Retinal pigment epithelial cell (primary cell): ENCODE results near the gene PITRM1.
"Not testable (repeated sequence)": the region's sequence is repeated elsewhere in the genome, so short reads cannot be mapped to it uniquely, and the experiment has no call there.

Experiments
- DNase-seq: peaks from one replicate; pipeline ENCODE4 v3.0.0-alpha.2; 2010; ENCODE audit warnings: low read depth
- H3K4me3 ChIP-seq: 2 replicates; pipeline ENCODE4 v1.5.1; 2011; ENCODE audit warnings: mild to moderate bottlenecking, low read length, control low read depth, moderate library complexity
- TF ChIP-seq, protein P1 (sequence below): conservative IDR thresholded peaks from 2 replicates; pipeline ENCODE4 v1.5.1; 2011; ENCODE audit warnings: low read depth, low read length, control low read depth, inconsistent platforms

The PITRM1 gene

DNA sequence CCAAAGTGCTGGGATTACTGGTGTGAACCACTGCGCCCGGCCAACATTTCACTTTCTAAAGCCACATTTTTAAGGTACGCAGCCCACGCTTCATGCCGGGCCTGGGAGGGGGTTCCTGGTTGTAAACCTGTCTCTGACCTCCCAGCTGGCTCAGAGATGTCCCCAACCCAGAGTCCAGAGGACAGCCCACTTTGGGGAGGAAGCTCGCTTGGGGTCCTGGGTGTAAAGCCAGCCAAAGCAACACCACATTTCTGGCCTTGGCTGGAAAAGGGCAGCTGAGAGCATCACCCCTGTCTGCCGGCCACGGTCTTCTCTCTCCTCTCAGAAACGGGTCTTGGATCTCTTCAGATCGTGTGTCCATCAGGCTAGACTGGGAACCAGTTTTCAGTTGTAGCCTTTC, 23.9 kb upstream of the PITRM1 start:
- no peak for DNase-seq
- H3K4me3 ChIP-seq = no peak overlapping the region
- TF ChIP-seq, protein P1, sequence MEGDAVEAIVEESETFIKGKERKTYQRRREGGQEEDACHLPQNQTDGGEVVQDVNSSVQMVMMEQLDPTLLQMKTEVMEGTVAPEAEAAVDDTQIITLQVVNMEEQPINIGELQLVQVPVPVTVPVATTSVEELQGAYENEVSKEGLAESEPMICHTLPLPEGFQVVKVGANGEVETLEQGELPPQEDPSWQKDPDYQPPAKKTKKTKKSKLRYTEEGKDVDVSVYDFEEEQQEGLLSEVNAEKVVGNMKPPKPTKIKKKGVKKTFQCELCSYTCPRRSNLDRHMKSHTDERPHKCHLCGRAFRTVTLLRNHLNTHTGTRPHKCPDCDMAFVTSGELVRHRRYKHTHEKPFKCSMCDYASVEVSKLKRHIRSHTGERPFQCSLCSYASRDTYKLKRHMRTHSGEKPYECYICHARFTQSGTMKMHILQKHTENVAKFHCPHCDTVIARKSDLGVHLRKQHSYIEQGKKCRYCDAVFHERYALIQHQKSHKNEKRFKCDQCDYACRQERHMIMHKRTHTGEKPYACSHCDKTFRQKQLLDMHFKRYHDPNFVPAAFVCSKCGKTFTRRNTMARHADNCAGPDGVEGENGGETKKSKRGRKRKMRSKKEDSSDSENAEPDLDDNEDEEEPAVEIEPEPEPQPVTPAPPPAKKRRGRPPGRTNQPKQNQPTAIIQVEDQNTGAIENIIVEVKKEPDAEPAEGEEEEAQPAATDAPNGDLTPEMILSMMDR = no peak

DNA sequence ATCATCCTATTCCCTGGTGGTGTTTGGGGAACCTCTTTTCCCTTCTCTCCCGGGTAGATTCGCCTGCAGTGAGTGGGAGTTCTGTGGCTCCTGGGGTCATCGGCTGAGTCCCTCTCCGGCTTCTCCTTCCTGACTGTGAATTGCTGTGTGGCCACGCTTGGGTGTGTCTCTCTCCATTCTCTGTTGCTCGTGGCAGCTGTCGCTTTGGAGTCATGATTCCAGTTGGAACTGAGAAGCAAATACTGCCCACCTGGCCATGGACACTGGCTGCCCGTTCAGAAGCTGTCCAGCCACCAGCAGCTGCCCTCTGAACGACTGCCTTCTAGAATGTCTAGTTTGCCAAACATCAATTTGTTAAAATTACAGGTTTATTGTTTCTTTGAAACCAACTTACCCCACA, 23.1 kb upstream of the PITRM1 start:
- no peak overlapping the region for H3K4me3 ChIP-seq
- no peak for DNase-seq

DNA sequence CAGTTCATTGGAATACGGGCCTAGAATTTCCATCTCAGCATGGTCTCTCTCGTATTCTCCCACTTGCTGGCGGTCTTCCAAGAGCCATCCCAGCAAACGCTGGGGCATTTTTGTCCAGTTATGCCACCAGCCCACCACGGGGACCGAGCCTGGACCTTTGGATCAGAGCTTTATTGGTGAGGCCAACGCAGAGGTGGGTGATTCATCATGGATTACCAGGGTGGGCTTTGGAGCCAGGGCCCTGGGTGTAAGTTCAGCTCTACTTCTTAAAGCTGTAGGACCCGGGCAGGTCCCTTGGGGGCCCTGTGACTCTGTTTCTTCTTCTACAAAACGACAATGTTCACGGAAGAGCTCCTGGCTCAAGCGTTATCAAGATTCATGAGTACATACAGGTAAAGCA, 22.7 kb upstream of the PITRM1 start:
- DNase-seq = no peak
- TF ChIP-seq, protein P1 = no peak
- no peak overlapping the region for H3K4me3 ChIP-seq

More for the DNA sequence above, 23.1 kb upstream of the PITRM1 start:
- TF ChIP-seq, protein P1 = no peak

DNA sequence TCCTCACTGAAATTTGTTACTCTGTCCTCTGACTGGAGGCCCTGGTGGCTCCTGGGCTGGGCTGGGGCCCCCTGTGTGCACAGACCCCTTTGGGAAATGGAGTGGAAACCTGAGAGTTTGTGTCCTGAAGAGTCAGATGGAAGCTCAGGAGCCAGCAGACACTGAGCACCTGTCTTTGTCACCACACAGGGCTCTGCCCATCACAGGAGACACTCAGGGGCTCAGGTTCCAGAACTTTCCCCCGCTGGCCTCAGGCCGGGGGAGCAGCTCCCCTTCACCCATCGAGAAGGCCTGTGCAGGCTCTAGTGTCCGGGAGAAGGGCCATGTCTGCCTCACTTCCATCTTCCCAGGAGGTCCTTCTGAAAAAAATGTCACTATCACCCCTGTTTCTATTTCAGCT, 22.3 kb upstream of the PITRM1 start:
- no peak overlapping the region for H3K4me3 ChIP-seq
- TF ChIP-seq, protein P1 = no peak
- DNase-seq = no peak

DNA sequence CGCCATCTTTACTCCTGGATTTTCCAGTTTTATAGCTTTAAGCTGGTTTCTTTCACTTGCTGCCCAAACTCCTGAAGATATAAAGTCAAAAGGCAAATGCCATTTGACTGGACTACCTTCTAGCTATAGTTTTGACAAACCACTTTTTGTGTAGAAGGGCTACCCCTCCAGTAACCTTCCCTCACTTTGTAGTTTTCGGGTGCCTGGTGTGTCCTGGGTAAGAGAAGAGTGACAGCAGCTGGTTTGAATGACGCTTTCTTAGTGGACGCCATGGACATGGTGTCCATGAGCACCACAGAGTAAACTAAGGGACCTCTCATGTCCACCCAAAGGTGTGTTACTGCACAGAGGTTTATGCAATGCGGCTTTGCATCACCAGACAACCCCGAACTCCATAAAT, 21.2 kb upstream of the PITRM1 start:
- TF ChIP-seq, protein P1 = no peak
- no peak overlapping the region for H3K4me3 ChIP-seq
- DNase-seq = no peak

DNA sequence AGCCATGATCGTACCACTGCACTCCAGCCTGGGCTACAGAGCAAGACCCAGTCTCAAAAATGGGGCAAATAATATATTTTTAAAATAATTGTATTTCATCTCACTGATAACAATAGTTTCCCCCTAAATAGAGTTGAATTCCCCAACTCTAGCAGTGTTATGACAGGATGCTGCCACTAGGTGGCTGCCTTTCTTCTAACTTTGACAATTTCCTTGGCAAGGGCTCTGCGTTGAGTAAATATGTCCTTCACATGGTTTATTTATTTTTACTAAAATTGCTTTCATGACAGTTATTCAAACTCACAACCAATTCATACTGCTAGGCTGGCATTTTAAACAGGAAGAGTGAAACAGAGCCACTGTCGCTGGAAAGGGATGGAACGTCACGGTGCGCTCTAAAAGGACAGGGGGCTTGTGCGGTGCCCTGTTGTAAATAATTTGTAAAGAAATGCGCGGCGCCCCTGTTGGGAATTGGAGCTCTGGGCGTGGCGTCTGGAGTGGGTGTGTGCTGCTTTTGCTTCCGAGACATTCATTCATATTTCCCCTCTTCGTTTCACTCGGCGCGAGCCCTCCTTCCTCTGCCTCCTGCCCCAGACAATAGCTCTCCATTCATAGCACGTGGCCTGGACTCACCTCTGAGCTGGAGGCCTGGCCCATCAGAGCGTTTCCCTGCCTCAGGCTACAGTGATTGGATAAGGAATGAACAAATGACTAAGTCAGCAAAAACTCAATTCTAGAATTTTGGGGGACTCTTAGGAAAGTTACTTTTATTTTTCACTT, 20.5 kb upstream of the PITRM1 start:
- no peak overlapping the region for H3K4me3 ChIP-seq
- DNase-seq = no peak
- TF ChIP-seq, protein P1 = peak; percentile 87

DNA sequence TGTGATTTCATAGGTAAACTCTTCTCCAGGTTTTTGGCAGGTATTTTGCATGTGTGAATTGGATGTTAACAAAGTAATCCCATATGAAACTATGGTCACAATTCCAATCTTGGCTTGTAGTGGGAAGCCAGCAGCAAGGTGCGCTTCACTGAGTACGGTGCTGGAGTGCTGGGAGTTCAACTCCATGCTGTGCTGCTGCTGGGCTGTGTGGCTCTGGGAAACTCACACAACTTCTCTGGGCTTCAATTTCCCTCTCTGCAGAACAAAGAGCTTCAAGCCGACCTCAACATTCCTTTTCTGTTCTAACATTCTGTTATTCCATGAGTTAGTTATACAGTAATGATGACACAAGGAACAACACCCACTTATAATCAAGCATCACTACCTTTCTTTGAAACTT, 18.2 kb upstream of the PITRM1 start:
- H3K4me3 ChIP-seq = no peak overlapping the region
- DNase-seq = no peak
- TF ChIP-seq, protein P1 = no peak

DNA sequence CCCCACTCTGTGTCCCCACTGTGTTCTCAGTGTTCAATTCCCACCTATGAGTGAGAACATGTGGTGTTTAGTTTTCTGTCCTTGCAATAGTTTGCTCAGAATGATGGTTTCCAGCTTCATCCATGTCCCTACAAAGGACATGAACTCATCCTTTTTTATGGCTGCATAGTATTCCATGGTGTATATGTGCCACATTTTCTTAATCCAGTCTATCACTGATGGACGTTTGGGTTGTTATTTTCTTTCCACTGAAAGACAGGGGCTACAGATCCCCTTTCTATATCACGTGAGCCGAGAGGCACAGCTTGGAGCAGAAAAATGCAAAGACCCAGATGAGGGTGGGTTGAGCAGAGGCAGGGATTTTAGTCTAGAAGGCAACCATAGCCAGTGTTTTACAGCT, 14.6 kb upstream of the PITRM1 start:
- DNase-seq = not testable (repeated sequence)

More for the DNA sequence above, 14.6 kb upstream of the PITRM1 start:
- not testable (repeated sequence) for H3K4me3 ChIP-seq
